Measurements from ENCODE around the gene ZNF444. TPM values are rescaled to one million over a fixed set of nuclear protein-coding genes. Genes with fewer than 3 reads are reported as not detected.
"Not testable (repeated sequence)": the region's sequence is repeated elsewhere in the genome, so short reads cannot be mapped to it uniquely, and the experiment has no call there.

ZNF444 gene
- 15.5 and 16.0 TPM in 2 replicates for total RNA-seq

DNA sequence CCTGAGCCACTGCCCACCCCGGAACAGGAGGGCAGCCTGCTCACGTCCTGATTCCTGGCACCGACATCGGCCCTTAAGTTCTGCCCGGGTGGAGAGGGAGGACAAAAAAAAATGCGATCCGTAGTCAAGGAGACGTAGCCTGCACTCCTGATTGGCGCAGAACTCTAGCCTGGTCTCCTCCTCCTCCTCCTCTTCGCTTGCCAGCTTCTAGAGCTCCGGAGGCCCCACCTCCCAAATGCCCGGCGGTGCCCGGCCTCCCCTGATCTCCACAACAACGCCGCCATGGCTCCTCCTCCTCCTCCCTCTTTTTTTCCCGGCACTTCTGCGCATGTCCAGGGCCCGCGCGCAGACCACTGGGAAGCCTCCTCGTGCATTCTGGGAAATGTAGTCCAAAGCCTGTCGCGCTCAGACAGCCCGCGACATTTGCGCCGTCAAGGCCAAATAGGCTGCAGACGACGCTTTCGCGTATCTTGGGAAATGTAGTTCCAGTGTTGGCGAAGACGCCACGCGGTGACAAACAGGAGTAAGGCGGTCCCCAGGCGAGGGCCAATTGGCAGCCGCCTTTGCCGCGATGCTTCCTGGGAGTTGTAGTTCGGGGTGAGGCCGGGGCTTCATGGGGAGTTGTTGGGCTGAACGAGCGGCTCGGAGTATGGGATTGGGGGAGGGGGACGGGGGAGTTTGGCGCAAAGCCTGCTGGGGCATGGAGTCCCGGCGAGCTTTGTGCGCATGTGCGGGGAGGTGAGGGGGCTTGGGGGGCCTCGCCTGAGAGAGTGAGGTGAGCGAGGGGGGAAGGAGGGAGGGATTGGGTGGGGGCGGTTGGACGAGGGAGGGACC lies at the start of gene ZNF444:
Gene ZNF444, plus strand, starts transcription at position 705 of the 834 bp plus-strand sequence. CDS start 5,625 bp downstream, outside the sequence.
- peak; percentile 99 for DNase-seq (ENCODE audit: low read depth, low spot score)

GRCh38 chr19:56091751-56092546 lies 49.1 kb upstream of the ZNF444 start:
- DNase-seq (ENCODE audit: low read depth, low spot score) = no peak

DNA sequence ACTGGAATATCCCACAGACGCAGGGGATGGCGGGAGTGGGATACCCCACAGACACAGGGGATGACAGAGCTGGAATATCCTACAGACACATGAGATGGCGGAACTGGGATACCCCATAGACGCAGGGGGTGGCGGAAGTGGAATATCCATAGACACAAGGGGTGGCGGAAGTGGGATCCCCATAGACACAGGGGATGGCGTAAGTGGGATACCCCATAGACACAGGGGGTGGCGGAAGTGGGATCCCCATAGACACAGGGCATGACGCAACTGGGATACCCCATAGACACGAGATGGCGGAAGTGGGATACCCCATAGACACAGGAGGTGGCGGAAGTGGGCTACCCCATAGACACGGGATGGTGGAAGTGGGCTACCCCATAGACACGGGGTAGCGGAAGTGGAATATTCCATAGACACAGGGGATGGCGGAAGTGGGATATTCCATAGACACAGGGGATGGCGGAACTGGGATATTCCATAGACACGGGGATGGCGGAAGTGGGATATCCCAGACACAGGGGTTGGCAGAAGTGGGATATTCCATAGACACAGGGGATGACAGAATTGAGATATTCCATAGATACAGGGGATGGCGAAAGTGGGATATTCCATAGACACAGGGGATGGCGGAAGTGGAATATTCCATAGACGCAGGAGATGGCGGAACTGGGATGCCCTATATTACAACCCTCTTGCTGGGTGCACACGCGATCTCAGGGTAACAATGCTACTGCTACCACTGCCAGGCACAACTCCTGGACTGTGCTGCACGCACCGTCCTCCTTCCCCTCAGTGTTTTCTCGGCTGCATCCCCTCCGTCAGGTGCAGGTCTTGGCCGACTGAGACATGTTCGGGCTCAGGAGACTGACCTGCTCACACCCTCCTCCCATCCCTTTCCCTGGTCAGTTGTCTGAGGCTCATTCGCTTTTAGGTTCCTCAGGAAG lies 48.1 kb upstream of the ZNF444 start:
- no peak for DNase-seq (ENCODE audit: low read depth, low spot score)

GRCh38 chr19:56094449-56094848 lies 46.6 kb upstream of the ZNF444 start:
- DNase-seq (ENCODE audit: low read depth, low spot score) = no peak

DNA sequence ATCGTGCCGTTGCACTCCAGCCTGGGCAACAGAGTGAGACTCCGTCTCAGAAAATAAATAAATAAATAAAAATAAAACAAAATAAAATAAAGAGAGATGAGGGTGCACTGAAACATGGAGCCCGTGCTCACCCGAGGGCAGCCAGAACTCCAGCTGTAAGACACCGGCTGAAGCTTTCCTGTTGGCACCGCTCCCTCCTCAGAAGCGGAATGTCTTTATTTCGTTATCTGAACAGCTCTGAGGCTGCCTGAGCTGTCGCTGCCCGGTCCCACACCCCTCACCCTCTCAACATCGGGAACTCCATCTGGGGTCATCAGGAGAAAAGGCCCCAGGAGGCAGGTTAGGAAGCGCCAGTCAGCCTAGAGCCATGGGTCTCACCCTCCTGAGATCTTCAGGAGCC lies 44.4 kb upstream of the ZNF444 start:
- no peak for DNase-seq (ENCODE audit: low read depth, low spot score)

DNA sequence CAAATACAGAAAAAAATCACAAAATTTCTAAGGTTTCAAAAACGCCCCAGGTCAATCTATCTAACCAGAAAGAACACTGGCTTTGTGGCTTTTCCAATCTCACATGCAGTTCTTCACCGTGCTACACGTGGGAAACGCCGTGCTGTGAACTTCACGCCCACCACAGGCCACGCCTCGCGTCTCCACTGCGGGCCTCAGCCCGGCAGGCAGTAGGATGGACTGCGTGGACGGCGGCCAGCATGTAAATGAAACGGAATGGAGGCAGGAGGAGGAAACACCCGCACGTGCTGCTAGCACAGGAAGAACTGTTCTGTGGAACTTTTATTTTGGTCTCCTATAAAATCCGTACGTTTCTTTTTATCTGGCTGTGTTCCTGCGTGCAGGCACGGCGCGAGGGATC lies 43.8 kb upstream of the ZNF444 start:
- no peak for DNase-seq (ENCODE audit: low read depth, low spot score)

DNA sequence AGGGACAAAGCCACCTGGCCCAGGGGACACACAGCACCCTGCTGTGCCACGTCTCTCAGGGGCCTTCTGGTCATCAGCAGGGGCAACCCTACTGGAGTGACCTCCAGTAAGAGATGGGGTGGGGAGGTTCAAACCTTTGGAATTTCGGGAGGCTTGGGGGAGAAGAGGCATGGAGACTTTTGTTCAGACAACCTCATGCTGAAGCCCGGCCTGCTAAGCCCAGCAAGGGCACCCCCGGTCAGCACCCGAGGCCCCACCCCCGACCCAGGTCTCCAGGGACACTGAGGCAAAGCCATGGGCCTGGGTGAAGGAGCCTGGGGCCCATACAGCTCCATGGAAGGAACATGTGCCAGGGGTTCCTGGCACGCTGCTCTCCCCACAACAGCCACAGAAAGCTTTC lies 43.3 kb upstream of the ZNF444 start:
- no peak for DNase-seq (ENCODE audit: low read depth, low spot score)

DNA sequence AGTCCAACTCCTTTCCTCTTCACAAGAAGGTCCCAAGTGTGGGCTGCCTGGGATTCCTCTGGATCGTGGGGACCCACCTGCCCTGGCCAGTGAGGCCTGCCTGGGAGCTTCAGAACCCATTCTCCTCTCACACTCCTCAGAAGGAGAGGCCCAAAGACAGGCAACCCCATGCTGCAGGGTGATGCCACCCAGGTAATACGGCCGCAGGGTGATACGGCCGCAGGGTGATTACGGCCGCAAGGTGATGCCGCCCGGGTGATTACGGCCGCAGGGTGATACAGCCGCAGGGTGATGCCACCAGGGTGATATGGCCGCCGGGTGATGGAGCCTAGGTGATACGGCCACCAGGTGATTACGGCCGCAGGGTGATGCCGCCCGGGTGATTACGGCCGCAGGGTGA lies 42.9 kb upstream of the ZNF444 start:
- not testable (repeated sequence) for DNase-seq (ENCODE audit: low read depth, low spot score)

DNA sequence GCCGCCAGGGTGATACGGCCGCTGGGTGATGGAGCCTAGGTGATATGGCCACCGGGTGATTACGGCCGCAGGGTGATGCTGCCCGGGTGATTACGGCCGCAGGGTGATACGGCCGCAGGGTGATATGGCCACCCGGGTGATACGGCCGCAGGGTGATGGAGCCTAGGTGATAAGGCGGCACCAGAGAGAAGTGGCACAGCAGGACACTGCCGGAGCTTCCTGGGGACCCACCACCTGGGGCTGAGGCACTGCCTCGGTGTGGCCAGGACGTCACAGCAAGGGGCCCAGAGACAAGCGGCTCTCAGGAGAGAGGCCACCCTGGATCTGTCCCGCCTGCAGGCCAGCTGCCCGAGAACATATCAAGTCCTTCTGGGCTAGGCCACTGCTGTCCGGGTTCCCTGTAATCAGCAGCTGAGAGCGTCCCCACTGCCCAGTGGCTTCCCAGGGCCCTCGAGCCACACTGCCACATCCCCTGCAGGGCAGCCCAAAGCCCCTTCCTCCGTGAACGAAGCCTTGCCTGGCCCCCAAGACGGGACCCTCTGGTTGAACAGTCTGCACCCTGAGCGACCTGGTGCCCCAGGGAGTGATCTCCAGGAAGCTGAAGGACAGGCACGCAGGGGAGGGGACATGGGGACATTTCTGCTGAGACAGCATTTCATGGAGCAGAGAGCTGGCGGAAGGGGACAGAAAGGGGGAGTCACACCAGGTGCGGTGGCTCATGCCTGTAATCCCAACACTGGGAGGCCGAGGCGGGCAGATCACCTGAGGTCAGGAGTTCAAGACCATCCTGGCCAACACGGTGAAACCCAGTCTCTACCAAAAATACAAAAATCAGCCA lies 42.1 kb upstream of the ZNF444 start:
- no peak for DNase-seq (ENCODE audit: low read depth, low spot score)

DNA sequence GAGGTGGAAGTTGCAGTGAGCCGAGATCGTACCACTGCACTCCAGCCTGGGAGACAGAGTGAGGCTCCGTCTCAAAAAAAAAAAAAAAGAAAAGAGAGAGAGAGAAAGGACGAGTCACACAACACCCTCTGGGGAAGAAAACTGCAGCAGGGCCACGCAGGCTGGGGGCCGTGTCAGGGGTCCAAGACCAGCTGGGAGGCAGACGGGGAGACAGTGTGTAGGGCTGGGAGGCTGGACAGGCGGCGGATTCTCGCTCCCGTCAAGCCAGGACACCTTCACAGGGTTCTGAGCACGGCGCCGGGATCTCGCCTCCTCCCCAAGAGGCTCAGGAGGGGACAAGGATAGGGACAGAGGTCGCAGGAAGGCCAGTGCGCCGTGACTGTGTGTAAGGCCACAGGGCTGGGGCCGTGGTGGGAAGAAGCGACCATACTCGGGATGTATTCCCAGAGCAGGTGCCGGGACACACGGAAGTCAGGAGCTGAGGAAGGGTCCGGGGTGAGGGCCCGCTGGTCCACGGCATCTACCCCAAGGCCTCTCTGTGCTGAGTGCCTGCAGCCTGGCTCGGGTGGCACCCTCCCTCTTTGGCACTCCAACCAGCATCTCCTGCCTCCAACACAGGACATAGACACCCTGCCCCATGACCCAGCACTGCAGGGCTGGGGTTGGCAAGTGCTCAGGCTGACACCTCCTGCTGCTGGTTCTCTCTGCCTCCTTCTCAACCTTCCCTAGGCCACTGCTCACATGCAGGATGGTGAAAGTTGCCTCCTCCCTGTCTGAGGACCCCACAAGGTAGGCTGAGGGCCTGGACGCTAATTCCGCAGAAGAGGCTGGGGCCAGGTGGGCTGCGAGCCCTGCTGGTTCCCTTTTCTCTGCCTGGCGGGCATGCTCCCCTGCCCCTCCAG lies 41.2 kb upstream of the ZNF444 start:
- DNase-seq (ENCODE audit: low read depth, low spot score) = no peak

DNA sequence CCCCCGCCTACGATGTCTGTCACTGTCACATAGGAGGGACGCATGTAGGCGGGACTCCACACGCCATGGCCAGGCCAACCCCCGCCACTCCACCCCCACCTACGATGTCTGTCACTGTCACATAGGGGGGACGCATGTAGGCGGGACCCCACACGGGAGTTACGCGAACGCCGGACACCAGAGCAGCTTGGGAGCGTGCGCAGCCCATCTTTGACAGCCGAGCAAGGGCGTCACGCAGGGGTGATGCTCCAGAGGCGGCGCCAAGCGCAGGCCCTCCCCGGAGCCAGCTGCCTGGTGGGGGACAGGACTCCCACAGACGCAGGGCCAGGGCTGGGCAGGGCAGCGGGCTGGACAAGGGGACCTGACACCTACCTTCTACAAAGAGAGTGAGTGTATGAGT lies 40.0 kb upstream of the ZNF444 start:
- no peak for DNase-seq (ENCODE audit: low read depth, low spot score)

DNA sequence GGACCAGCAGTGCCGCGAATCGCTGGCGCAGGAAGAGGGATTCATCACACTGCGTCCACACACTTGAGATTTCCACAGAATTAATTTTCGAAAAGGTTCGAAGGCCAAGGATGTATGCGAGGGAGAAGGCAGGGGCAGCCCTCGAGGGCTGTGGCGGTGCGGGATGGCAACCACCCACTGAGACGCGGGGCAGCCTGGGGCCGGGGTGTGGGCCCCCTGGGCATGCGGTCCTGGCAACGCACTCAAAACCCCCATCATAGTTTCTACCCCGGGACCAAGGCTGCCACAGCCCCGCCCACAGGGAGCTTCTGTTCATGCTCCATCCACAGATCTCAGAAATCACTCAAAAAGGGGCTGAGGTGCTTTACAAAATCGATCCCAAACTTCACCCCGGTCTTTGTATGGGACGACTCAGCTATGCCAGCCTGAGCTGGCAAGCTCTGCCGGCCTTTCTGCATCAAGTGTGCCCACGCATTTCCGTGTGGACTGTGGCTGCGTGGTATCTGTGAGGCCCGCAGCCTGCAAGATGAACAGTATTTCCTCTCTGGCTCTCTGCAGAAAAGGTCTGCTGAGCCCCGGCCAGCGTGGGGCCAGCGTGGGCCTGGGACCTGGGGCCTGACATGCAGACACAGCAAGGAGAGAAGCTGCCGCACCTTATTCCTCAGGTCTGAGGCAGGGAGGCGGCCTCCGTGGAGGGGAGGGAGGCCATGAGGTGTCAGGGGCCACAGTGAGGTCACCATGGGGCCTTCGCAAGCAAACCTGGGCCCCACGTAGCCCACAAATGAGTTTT lies 39.1 kb upstream of the ZNF444 start:
- DNase-seq (ENCODE audit: low read depth, low spot score) = no peak

DNA sequence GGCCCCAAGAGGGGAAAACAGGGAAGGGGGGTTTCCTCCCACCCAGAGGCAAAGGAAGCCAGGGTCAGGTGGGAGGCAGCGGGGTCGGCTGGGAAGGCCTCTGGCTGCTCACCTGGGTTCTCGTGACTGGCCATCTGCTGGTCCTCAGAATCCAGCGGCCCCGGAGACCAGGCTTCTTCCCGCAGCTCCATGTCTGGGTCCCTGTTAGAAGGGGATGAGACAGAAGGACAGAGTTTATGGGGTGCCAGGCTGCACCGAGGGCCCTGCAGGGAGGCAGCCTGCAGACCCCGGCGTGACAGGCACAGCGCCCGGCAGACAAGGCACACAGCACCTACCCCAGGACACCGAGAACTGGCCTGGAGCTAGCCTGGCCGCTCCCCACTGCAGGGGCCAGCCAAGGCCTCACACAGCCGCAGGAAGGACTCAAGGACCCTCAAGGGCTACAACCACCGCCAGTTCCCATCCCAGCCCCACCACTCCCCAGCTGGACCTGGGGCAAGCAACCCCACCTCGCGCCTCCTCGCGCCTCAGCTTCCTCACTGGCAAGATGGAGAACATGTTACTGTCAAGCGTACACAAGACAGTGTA lies 38.0 kb upstream of the ZNF444 start:
- DNase-seq (ENCODE audit: low read depth, low spot score) = no peak

GRCh38 chr19:56104423-56104822 lies 36.7 kb upstream of the ZNF444 start:
- DNase-seq (ENCODE audit: low read depth, low spot score) = no peak

- DNase-seq (ENCODE audit: low read depth, low spot score) = no peak
These were observed 35.9 kb upstream of the ZNF444 start for GRCh38 chr19:56105090-56105701.

DNA sequence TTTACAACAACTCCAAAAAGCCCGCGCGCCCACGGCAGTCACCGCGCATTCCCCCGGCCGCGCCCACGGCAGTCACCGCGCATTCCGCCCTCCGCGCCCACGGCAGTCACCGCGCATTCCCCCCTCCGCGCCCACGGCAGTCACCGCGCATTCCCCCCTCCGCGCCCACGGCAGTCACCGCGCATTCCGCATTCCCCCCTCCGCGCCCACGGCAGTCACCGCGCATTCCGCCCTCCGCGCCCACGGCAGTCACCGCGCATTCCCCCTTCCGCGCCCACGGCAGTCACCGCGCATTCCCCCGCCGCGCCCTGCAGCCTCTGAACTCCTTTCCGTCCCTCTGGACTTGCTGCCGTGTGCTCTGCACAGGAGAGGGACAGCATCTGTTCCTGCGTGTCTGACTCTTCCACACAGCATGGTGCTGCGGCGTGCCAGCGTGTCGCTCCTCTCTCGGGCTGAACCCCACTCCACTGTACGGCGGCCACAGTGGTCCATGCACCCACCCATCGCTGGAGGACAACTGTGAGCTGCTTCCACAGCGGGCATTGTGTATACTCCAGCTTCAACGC lies 35.2 kb upstream of the ZNF444 start:
- DNase-seq (ENCODE audit: low read depth, low spot score) = not testable (repeated sequence)

DNA sequence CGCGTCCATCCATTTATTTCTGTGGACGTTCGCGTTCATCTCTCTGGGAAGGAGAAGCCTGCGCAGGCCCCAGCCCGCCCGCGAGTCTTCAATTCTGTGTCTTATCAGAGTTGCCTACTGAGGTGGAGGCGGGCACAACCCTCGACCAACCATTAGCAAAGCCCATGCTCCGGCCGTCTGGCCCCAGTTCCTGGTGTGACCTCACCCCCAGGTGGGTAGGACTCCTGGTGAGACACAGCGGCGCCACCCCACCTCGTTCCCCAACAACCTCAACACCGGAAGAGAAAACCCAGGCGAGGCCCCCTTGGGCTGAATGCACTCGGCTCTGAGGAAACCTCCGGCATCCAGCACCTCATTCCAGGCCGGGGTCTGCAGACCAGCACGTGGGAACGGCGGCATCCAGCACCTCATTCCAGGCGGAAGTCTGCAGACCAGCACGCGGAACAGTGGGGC lies 34.7 kb upstream of the ZNF444 start:
- DNase-seq (ENCODE audit: low read depth, low spot score) = no peak
